ENCODE results near the gene WDR77. TPM values are rescaled to one million over a fixed set of nuclear protein-coding genes. Genes with fewer than 3 reads are reported as not detected.

The WDR77 gene
- total RNA-seq, 1 experiment from 2014 or later: 54.2 TPM

GRCh38 chr1:111453706-111454105 is 4.7 kb upstream of the WDR77 start:
- Mint-ChIP-seq H3K4me3 (ENCODE audit: unreplicated experiment) (no peak overlapping the region), H3K36me3 (ENCODE audit: insufficient read depth, unreplicated experiment) (peaks cover 52% of the 10 kb centered on the region), H3K27me3 (ENCODE audit: insufficient read depth, unreplicated experiment) (no peaks in the 10 kb centered on the region), H3K4me1 (ENCODE audit: insufficient read depth, unreplicated experiment) (peaks cover 24% of the 10 kb centered on the region), H3K9me3 (ENCODE audit: unreplicated experiment) (no peaks in the 10 kb centered on the region), H3K27ac (ENCODE audit: low read depth, unreplicated experiment) (no peak overlapping the region)
- TF ChIP-seq CTCF (IDR thresholded peaks at IDR 0.05; ENCODE audit: unreplicated experiment): no peak
- no TSS peak for BruUV-seq (replicated peaks)
- intact Hi-C loops (cut with micrococcal nuclease): no loop called here
- no peak for DNase-seq (ENCODE audit: unreplicated experiment)
- ChIA-PET CTCF (interaction anchor here (0.6 to 1.3 kb wide), 4 partner anchors 32 to 475 kb away, joined by 3 to 4 read pairs (median 3); no protein-coding TSS in a partner anchor), POLR2A (interaction anchor here (0.6 kb wide), 2 partner anchors 250 to 381 kb away, joined by 3 read pairs; no protein-coding TSS in a partner anchor)

GRCh38 chr1:111452581-111452980 is 3.5 kb upstream of the WDR77 start:
- no peak for DNase-seq (ENCODE audit: unreplicated experiment)
- no peaks in the 10 kb centered on the region for H3K27me3 Mint-ChIP-seq (ENCODE audit: insufficient read depth, unreplicated experiment)
- H3K4me1 Mint-ChIP-seq (ENCODE audit: insufficient read depth, unreplicated experiment): peaks cover 27% of the 10 kb centered on the region
- H3K4me3 Mint-ChIP-seq (ENCODE audit: unreplicated experiment): no peak overlapping the region
- no peak for TF ChIP-seq CTCF (IDR thresholded peaks at IDR 0.05; ENCODE audit: unreplicated experiment)
- no peak overlapping the region for H3K27ac Mint-ChIP-seq (ENCODE audit: low read depth, unreplicated experiment)
- intact Hi-C loops (cut with micrococcal nuclease): no loop called here
- POLR2A ChIA-PET: no interaction called here
- peaks cover 41% of the 10 kb centered on the region for H3K36me3 Mint-ChIP-seq (ENCODE audit: insufficient read depth, unreplicated experiment)
- CTCF ChIA-PET: interaction anchor here (0.6 to 1.3 kb wide), 6 partner anchors 12 to 322 kb away, joined by 3 to 5 read pairs (median 3); no protein-coding TSS in a partner anchor
- H3K9me3 Mint-ChIP-seq (ENCODE audit: unreplicated experiment): no peaks in the 10 kb centered on the region
- no TSS peak for BruUV-seq (replicated peaks)

- no peaks in the 10 kb centered on the region for H3K27me3 Mint-ChIP-seq (ENCODE audit: insufficient read depth, unreplicated experiment)
- peak overlapping the region; percentile 99 for H3K27ac Mint-ChIP-seq (ENCODE audit: low read depth, unreplicated experiment)
- ChIA-PET POLR2A (interaction anchor here (0.6 to 2.6 kb wide), 6 partner anchors 10 to 310 kb away, joined by 3 to 9 read pairs (median 4); partner anchors contain the start of genes CEPT1, DRAM2 and RAP1A), CTCF (interaction anchor here (0.6 to 1.0 kb wide), 3 partner anchors 49 to 229 kb away, joined by 3 to 4 read pairs (median 3); no protein-coding TSS in a partner anchor)
- DNase-seq (ENCODE audit: unreplicated experiment): no peak
- no TSS peak for BruUV-seq (replicated peaks)
- H3K4me1 Mint-ChIP-seq (ENCODE audit: insufficient read depth, unreplicated experiment): peaks cover 44% of the 10 kb centered on the region
- no peak for TF ChIP-seq CTCF (IDR thresholded peaks at IDR 0.05; ENCODE audit: unreplicated experiment)
- no peaks in the 10 kb centered on the region for H3K9me3 Mint-ChIP-seq (ENCODE audit: unreplicated experiment)
- peaks cover 33% of the 10 kb centered on the region for H3K36me3 Mint-ChIP-seq (ENCODE audit: insufficient read depth, unreplicated experiment)
- intact Hi-C loops (cut with micrococcal nuclease): no loop called here
- H3K4me3 Mint-ChIP-seq (ENCODE audit: unreplicated experiment): peak overlapping the region; percentile 97
Measured at GRCh38 chr1:111450185-111450584, 1.1 kb upstream of the WDR77 start.

GRCh38 chr1:111449703-111450017 is 604 bp upstream of the WDR77 start:
- H3K36me3 Mint-ChIP-seq (ENCODE audit: insufficient read depth, unreplicated experiment): peaks cover 33% of the 10 kb centered on the region
- H3K4me1 Mint-ChIP-seq (ENCODE audit: insufficient read depth, unreplicated experiment): peaks cover 40% of the 10 kb centered on the region
- H3K27me3 Mint-ChIP-seq (ENCODE audit: insufficient read depth, unreplicated experiment): no peaks in the 10 kb centered on the region
- ChIA-PET POLR2A (interaction anchor here (1.2 to 2.8 kb wide), 8 partner anchors 10 to 309 kb away, joined by 3 to 22 read pairs (median 6); partner anchors contain the start of genes CEPT1, DRAM2, INKA2 and RAP1A), CTCF (interaction anchor here (0.5 kb wide), 1 partner anchor 262 kb away, joined by 3 read pairs; no protein-coding TSS in a partner anchor)
- no peaks in the 10 kb centered on the region for H3K9me3 Mint-ChIP-seq (ENCODE audit: unreplicated experiment)
- intact Hi-C loops (cut with micrococcal nuclease): no loop called here
- peak overlapping the region; percentile 97 for H3K4me3 Mint-ChIP-seq (ENCODE audit: unreplicated experiment)
- no TSS peak for BruUV-seq (replicated peaks)
- H3K27ac Mint-ChIP-seq (ENCODE audit: low read depth, unreplicated experiment): peak overlapping the region; percentile 99
- no peak for DNase-seq (ENCODE audit: unreplicated experiment)
- no peak for TF ChIP-seq CTCF (IDR thresholded peaks at IDR 0.05; ENCODE audit: unreplicated experiment)
